Endodermal cell (in vitro differentiated cells): ENCODE data around the gene GRIN2D. TPM values are rescaled to one million over a fixed set of nuclear protein-coding genes. Genes with fewer than 3 reads are reported as not detected.
A peak's percentile ranks its signal among the peaks of the same experiment; 100 is the strongest.

Experiments
- DNase-seq: peaks from one replicate; pipeline ENCODE4 v3.0.0-alpha.2; 2017
- H3K27ac ChIP-seq: 2 replicates; pipeline ENCODE4 v1.5.1; 2013; ENCODE audit warnings: mild to moderate bottlenecking, low read depth, low read length, moderate library complexity
- H3K27me3 ChIP-seq: 2 replicates; pipeline ENCODE4 v1.6.1; 2013; ENCODE audit warnings: mild to moderate bottlenecking, low read length, moderate library complexity; ENCODE audit not compliant: insufficient read depth, control insufficient read depth, poor library complexity, severe bottlenecking
- H3K36me3 ChIP-seq: 2 replicates; pipeline ENCODE4 v1.7.0; 2013; ENCODE audit warnings: mild to moderate bottlenecking, low read length, moderate library complexity; ENCODE audit not compliant: control insufficient read depth, insufficient read depth
- H3K4me1 ChIP-seq: one replicate; pipeline ENCODE4 v1.7.0; 2013; ENCODE audit warnings: low read length; ENCODE audit not compliant: control insufficient read depth, insufficient read depth
- H3K4me3 ChIP-seq: 2 replicates; pipeline ENCODE4 v1.5.1; 2013; ENCODE audit warnings: mild to moderate bottlenecking, low read length, moderate library complexity
- H3K9ac ChIP-seq: 2 replicates; pipeline ENCODE4 v1.6.1; 2013; ENCODE audit warnings: mild to moderate bottlenecking, low read length, moderate library complexity; ENCODE audit not compliant: poor library complexity, severe bottlenecking; ENCODE audit errors: extremely low read depth
- H3K9me3 ChIP-seq: 2 replicates; pipeline ENCODE4 v1.6.1; 2013; ENCODE audit warnings: mild to moderate bottlenecking, low read length, moderate library complexity; ENCODE audit not compliant: control insufficient read depth
- H3K27ac Mint-ChIP-seq: 2 replicates; pipeline ENCODE4 v1.8.0; 2020; ENCODE audit warnings: mixed read lengths
- H3K27me3 Mint-ChIP-seq: 2 replicates; pipeline ENCODE4 v1.8.0; 2021; ENCODE audit warnings: mild to moderate bottlenecking, mixed read lengths; ENCODE audit not compliant: insufficient read depth
- H3K36me3 Mint-ChIP-seq: 2 replicates; pipeline ENCODE4 v1.8.0; 2020; ENCODE audit warnings: low read depth, mixed read lengths
- H3K4me1 Mint-ChIP-seq: 2 replicates; pipeline ENCODE4 v1.8.0; 2020; ENCODE audit warnings: mixed read lengths
- H3K4me3 Mint-ChIP-seq: 2 replicates; pipeline ENCODE4 v1.8.0; 2020; ENCODE audit warnings: mild to moderate bottlenecking, moderate library complexity, mixed read lengths
- H3K9me3 Mint-ChIP-seq: 2 replicates; pipeline ENCODE4 v1.8.0; 2020; ENCODE audit warnings: mild to moderate bottlenecking, mixed read lengths
- WGBS, 2 experiments: methylation state at CpG; one replicate each; pipeline versions ENCODE4 v1.1.5 to v1.1.7; 2013; ENCODE audit warnings: missing lambda C conversion rate in 2 of 2, mixed read lengths in 1 of 2; ENCODE audit not compliant: insufficient coverage in 1 of 2, insufficient read length in 1 of 2; 5-methylcytosine and 5-hydroxymethylcytosine counted together
- total RNA-seq, 2 donors: library from RNA; stranded (reverse); fragmentation: NEBNext Ultra II Directional in 1 of 2; extraction: Animal tissue kit (Norgen Biotek cat#: 25700) in 1 of 2; gene quantifications; 2 replicates in 1 of 2; 3 replicates in 1 of 2; pipeline ENCODE4 v1.2.1, GENCODE V29; 2021
- TF ChIP-seq, protein P1 (sequence below): fragments of 200-600 bp; sonication (generic); conservative IDR thresholded peaks from 2 replicates; pipeline ENCODE4 v1.5.0; 2021; ENCODE audit warnings: antibody characterized with exemption, mild to moderate bottlenecking

The GRIN2D gene
- total RNA-seq, 2 donors from 2014 or later: 0.77 to 1.2 TPM

DNA sequence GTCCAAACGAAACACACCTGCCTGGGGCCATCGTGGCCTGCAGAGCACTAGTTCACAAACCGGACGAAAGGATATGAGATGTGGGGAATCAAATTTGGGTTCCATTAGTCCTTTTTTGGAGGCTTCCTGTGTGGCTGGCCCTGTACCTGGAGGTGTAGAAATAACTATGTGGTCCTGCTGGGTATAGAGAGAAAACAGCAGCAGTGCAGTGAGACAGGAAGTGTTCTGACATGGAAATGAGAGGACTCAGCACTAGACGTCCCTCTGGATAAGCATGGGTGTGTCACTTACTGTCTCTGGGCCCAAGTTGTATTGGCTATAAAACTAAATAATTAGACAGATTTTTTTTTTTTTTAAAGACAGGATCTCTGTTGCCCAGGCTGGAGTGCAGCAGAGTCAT, 14.4 kb upstream of the GRIN2D start:
- Mint-ChIP-seq H3K27me3 (peaks cover 7% of the 10 kb centered on the region), H3K4me3 (no peak overlapping the region), H3K4me1 (no peaks in the 10 kb centered on the region), H3K36me3 (peaks cover 26% of the 10 kb centered on the region), H3K9me3 (no peaks in the 10 kb centered on the region), H3K27ac (no peak overlapping the region)
- H3K4me3 ChIP-seq: no peak overlapping the region
- no peaks in the 10 kb centered on the region for H3K4me1 ChIP-seq
- TF ChIP-seq, protein P1, sequence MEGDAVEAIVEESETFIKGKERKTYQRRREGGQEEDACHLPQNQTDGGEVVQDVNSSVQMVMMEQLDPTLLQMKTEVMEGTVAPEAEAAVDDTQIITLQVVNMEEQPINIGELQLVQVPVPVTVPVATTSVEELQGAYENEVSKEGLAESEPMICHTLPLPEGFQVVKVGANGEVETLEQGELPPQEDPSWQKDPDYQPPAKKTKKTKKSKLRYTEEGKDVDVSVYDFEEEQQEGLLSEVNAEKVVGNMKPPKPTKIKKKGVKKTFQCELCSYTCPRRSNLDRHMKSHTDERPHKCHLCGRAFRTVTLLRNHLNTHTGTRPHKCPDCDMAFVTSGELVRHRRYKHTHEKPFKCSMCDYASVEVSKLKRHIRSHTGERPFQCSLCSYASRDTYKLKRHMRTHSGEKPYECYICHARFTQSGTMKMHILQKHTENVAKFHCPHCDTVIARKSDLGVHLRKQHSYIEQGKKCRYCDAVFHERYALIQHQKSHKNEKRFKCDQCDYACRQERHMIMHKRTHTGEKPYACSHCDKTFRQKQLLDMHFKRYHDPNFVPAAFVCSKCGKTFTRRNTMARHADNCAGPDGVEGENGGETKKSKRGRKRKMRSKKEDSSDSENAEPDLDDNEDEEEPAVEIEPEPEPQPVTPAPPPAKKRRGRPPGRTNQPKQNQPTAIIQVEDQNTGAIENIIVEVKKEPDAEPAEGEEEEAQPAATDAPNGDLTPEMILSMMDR: no peak
- no peak for DNase-seq
- no peak overlapping the region for H3K9ac ChIP-seq
- H3K27me3 ChIP-seq: no peaks in the 10 kb centered on the region
- H3K27ac ChIP-seq: no peak overlapping the region
- H3K9me3 ChIP-seq: no peaks in the 10 kb centered on the region
- H3K36me3 ChIP-seq: peaks cover 25% of the 10 kb centered on the region
- 90 to 91% methylated on average over 5 of the region's 5 CpGs for WGBS, 2 experiments

GRCh38 chr19:48381178-48381950, 12.1 kb upstream of the GRIN2D start:
- H3K36me3 ChIP-seq: peaks cover 45% of the 10 kb centered on the region
- Mint-ChIP-seq H3K4me1 (no peaks in the 10 kb centered on the region), H3K36me3 (peaks cover 40% of the 10 kb centered on the region), H3K4me3 (no peak overlapping the region), H3K9me3 (no peaks in the 10 kb centered on the region), H3K27ac (no peak overlapping the region), H3K27me3 (no peaks in the 10 kb centered on the region)
- TF ChIP-seq, protein P1: peak; percentile 51
- H3K4me1 ChIP-seq: no peaks in the 10 kb centered on the region
- 91 to 97% methylated on average over 8 to 11 of the region's 11 CpGs for WGBS, 2 experiments
- H3K9me3 ChIP-seq: no peaks in the 10 kb centered on the region
- no peak overlapping the region for H3K4me3 ChIP-seq
- H3K9ac ChIP-seq: no peak overlapping the region
- DNase-seq: no peak
- H3K27ac ChIP-seq: no peak overlapping the region
- no peaks in the 10 kb centered on the region for H3K27me3 ChIP-seq

DNA sequence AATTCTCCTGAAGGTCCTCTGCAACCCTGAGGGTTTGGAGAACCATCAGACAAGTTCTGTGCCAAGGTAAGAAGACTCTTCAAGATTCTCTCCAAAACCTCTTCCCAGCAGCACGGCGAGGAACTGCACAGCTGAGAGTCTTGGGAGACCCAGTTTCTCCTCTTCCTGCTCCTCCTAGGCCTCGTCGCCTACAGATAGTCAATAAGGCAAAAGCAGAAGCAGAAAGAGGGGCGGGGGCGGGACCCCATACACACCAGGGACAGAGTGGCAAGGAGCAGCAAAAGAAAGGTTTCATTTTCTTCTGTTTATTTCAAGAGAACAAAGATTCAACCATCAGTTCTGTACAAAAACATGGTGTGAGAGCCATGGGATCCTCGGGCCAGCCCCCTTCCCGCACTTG, 11.2 kb upstream of the GRIN2D start:
- no peak overlapping the region for H3K9ac ChIP-seq
- H3K27me3 ChIP-seq: no peaks in the 10 kb centered on the region
- no peak overlapping the region for H3K4me3 ChIP-seq
- H3K27ac ChIP-seq: no peak overlapping the region
- 95 to 97% methylated on average over 5 to 8 of the region's 8 CpGs for whole genome bisulfite sequencing, 2 experiments
- Mint-ChIP-seq H3K4me1 (no peaks in the 10 kb centered on the region), H3K36me3 (peaks cover 46% of the 10 kb centered on the region), H3K27ac (no peak overlapping the region), H3K27me3 (no peaks in the 10 kb centered on the region), H3K9me3 (no peaks in the 10 kb centered on the region), H3K4me3 (no peak overlapping the region)
- DNase-seq: no peak
- peaks cover 54% of the 10 kb centered on the region for H3K36me3 ChIP-seq
- no peaks in the 10 kb centered on the region for H3K9me3 ChIP-seq
- TF ChIP-seq, protein P1: no peak
- no peaks in the 10 kb centered on the region for H3K4me1 ChIP-seq
